ENCODE data around the gene IFFO2. TPM values are rescaled to one million over a fixed set of nuclear protein-coding genes. Genes with fewer than 3 reads are reported as not detected.

The IFFO2 gene
- total RNA-seq, 1 donor from 2014 or later, result 39.6 TPM

DNA sequence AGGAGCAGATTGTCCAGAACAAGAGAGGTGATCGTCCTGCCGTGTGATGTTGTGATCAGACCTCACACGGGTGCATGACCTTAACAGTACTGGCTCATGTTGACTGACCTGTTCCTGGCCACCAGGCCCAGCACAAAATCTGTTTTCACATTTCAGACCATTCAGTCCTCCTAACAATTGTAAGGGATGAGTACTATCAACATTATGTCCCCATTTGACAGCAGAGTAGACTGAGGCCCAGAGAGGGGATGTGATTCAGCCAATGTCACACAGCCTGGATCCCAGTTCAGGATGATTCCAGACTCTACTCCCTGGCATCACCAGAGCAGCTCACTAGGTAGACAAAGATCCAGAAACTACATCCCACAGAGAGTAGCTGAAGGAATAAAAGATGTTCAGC lies 89.6 kb downstream of the IFFO2 start:
- Mint-ChIP-seq H3K27me3 (ENCODE audit: low read depth, unreplicated experiment) (peaks cover 49% of the 10 kb centered on the region), H3K4me1 (ENCODE audit: low read depth, unreplicated experiment) (no peaks in the 10 kb centered on the region), H3K36me3 (ENCODE audit: low read depth, unreplicated experiment) (peaks cover 2% of the 10 kb centered on the region), H3K9me3 (ENCODE audit: unreplicated experiment) (no peaks in the 10 kb centered on the region), H3K27ac (ENCODE audit: unreplicated experiment) (no peak overlapping the region), H3K4me3 (ENCODE audit: unreplicated experiment) (no peak overlapping the region)
- H2AFZ ChIP-seq (ENCODE audit: low read depth, low read length), result no peak overlapping the region
- DNase-seq (ENCODE audit: low read depth) (no peak), FAIRE-seq (no peak)
- no peaks in the 10 kb centered on the region for H3K36me3 ChIP-seq (ENCODE audit: insufficient read depth, low read length)
- no peak overlapping the region for H3K9ac ChIP-seq (ENCODE audit: low read length)
- H3K9me3 ChIP-seq (ENCODE audit: insufficient read depth, low read depth, low read length), result no peaks in the 10 kb centered on the region
- no peak overlapping the region for H3K4me3 ChIP-seq (ENCODE audit: insufficient read depth, low read depth, low read length)
- no peaks in the 10 kb centered on the region for H3K4me1 ChIP-seq (ENCODE audit: insufficient read depth, low read length)
- H3K27me3 ChIP-seq (ENCODE audit: insufficient read depth, low read length), result peaks cover 6% of the 10 kb centered on the region
- H3K4me2 ChIP-seq (ENCODE audit: low read length), result no peak overlapping the region
- H4K20me1 ChIP-seq (ENCODE audit: insufficient read depth, low read length), result no peaks in the 10 kb centered on the region
- H3K27ac ChIP-seq (ENCODE audit: low read depth, low read length), result no peak overlapping the region
- TF ChIP-seq, protein P1, sequence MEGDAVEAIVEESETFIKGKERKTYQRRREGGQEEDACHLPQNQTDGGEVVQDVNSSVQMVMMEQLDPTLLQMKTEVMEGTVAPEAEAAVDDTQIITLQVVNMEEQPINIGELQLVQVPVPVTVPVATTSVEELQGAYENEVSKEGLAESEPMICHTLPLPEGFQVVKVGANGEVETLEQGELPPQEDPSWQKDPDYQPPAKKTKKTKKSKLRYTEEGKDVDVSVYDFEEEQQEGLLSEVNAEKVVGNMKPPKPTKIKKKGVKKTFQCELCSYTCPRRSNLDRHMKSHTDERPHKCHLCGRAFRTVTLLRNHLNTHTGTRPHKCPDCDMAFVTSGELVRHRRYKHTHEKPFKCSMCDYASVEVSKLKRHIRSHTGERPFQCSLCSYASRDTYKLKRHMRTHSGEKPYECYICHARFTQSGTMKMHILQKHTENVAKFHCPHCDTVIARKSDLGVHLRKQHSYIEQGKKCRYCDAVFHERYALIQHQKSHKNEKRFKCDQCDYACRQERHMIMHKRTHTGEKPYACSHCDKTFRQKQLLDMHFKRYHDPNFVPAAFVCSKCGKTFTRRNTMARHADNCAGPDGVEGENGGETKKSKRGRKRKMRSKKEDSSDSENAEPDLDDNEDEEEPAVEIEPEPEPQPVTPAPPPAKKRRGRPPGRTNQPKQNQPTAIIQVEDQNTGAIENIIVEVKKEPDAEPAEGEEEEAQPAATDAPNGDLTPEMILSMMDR (IDR thresholded peaks at IDR 0.05; ENCODE audit: insufficient read depth, low read depth, low read length), result no peak
- TF ChIP-seq EZH2 (IDR thresholded peaks at IDR 0.05; ENCODE audit: insufficient read depth, low read length), result no peak
- no peaks in the 10 kb centered on the region for H3K79me2 ChIP-seq (ENCODE audit: insufficient read depth, low read length)

DNA sequence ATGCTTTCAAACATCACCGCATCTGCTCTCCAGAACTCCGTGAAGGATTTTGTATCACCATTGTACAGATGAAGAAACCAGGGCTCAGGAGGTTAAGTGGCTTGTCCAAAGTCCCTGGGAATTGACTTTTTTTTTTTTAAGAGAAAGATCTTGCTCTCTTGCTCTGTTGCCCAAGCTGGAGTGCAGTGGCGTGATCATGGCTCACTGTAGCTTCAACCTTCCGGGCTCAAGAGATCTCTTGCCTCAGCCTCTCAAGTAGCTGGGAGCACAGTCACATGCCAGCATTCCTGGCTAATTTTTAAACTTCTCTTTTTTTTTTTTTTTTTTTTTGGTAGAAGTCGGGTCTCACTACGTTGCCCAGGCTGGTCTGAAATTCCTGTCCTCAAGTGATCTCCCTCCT lies 90.2 kb downstream of the IFFO2 start:
- Histone ChIP-seq H3K79me2 (ENCODE audit: insufficient read depth, low read length) (no peaks in the 10 kb centered on the region), H2AFZ (ENCODE audit: low read depth, low read length) (no peak overlapping the region), H3K27ac (ENCODE audit: low read depth, low read length) (no peak overlapping the region), H3K4me1 (ENCODE audit: insufficient read depth, low read length) (no peaks in the 10 kb centered on the region), H4K20me1 (ENCODE audit: insufficient read depth, low read length) (no peaks in the 10 kb centered on the region), H3K36me3 (ENCODE audit: insufficient read depth, low read length) (no peaks in the 10 kb centered on the region), H3K9ac (ENCODE audit: low read length) (no peak overlapping the region), H3K27me3 (ENCODE audit: insufficient read depth, low read length) (peaks cover 6% of the 10 kb centered on the region), H3K4me2 (ENCODE audit: low read length) (no peak overlapping the region), H3K9me3 (ENCODE audit: insufficient read depth, low read depth, low read length) (no peaks in the 10 kb centered on the region), H3K4me3 (ENCODE audit: insufficient read depth, low read depth, low read length) (no peak overlapping the region)
- Mint-ChIP-seq H3K4me3 (ENCODE audit: unreplicated experiment) (no peak overlapping the region), H3K9me3 (ENCODE audit: unreplicated experiment) (no peaks in the 10 kb centered on the region), H3K27me3 (ENCODE audit: low read depth, unreplicated experiment) (peaks cover 51% of the 10 kb centered on the region), H3K36me3 (ENCODE audit: low read depth, unreplicated experiment) (peaks cover 2% of the 10 kb centered on the region), H3K4me1 (ENCODE audit: low read depth, unreplicated experiment) (no peaks in the 10 kb centered on the region), H3K27ac (ENCODE audit: unreplicated experiment) (no peak overlapping the region)
- TF ChIP-seq, protein P1 (IDR thresholded peaks at IDR 0.05; ENCODE audit: insufficient read depth, low read depth, low read length), result no peak
- TF ChIP-seq EZH2 (IDR thresholded peaks at IDR 0.05; ENCODE audit: insufficient read depth, low read length), result no peak
- no peak for FAIRE-seq
- no peak for DNase-seq (ENCODE audit: low read depth)

DNA sequence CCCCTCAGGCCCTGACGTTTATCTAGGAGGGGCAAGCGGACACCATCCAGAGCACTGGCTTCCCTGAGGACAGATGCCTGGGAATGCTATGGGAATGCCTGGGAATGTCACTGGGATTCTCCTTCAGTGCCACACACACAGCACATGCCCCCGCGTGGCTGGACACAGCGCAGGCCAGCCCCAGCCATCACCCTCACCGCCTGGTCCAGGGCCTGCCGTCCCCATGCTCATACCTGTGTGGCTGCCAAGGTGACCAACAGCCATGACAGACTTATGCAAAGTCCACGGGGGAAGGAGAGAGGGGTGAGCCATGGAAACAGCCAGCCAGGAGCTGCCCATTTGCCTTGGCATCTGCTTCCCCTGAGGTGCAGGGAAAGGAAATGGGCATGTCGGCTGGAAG lies 91.3 kb downstream of the IFFO2 start:
- no peak for TF ChIP-seq EZH2 (IDR thresholded peaks at IDR 0.05; ENCODE audit: insufficient read depth, low read length)
- TF ChIP-seq, protein P1 (IDR thresholded peaks at IDR 0.05; ENCODE audit: insufficient read depth, low read depth, low read length), result no peak
- Histone ChIP-seq H3K27ac (ENCODE audit: low read depth, low read length) (no peak overlapping the region), H3K9me3 (ENCODE audit: insufficient read depth, low read depth, low read length) (no peaks in the 10 kb centered on the region), H3K4me1 (ENCODE audit: insufficient read depth, low read length) (no peaks in the 10 kb centered on the region), H3K36me3 (ENCODE audit: insufficient read depth, low read length) (no peaks in the 10 kb centered on the region), H4K20me1 (ENCODE audit: insufficient read depth, low read length) (no peaks in the 10 kb centered on the region), H3K27me3 (ENCODE audit: insufficient read depth, low read length) (peaks cover 6% of the 10 kb centered on the region), H2AFZ (ENCODE audit: low read depth, low read length) (no peak overlapping the region), H3K79me2 (ENCODE audit: insufficient read depth, low read length) (no peaks in the 10 kb centered on the region), H3K4me2 (ENCODE audit: low read length) (no peak overlapping the region), H3K9ac (ENCODE audit: low read length) (no peak overlapping the region), H3K4me3 (ENCODE audit: insufficient read depth, low read depth, low read length) (no peak overlapping the region)
- Mint-ChIP-seq H3K36me3 (ENCODE audit: low read depth, unreplicated experiment) (no peaks in the 10 kb centered on the region), H3K27ac (ENCODE audit: unreplicated experiment) (no peak overlapping the region), H3K4me1 (ENCODE audit: low read depth, unreplicated experiment) (no peaks in the 10 kb centered on the region), H3K4me3 (ENCODE audit: unreplicated experiment) (no peak overlapping the region), H3K9me3 (ENCODE audit: unreplicated experiment) (no peaks in the 10 kb centered on the region), H3K27me3 (ENCODE audit: low read depth, unreplicated experiment) (peaks cover 55% of the 10 kb centered on the region)
- FAIRE-seq (no peak), DNase-seq (ENCODE audit: low read depth) (no peak)

All from astrocyte (in vitro differentiated cells and primary cell).